Epithelial cell of esophagus (primary cell): Measurements from ENCODE around the gene CTU1.
A peak's percentile ranks its signal among the peaks of the same experiment; 100 is the strongest.

ENCODE experiments used
- DNase-seq: peaks from one replicate; pipeline ENCODE4 v3.0.0; 2010; ENCODE audit warnings: low read depth
- H3K4me3 ChIP-seq: 2 replicates; pipeline ENCODE4 v1.5.1; 2011; ENCODE audit warnings: mild to moderate bottlenecking, low read length, control low read depth
- TF ChIP-seq, protein P1 (sequence below): IDR thresholded peaks from 2 replicates; pipeline ENCODE4 v1.5.1; 2011; ENCODE audit warnings: low read depth, mild to moderate bottlenecking, low read length, control low read depth, inconsistent platforms; ENCODE audit not compliant: insufficient read depth; ENCODE audit errors: missing control alignments

Gene CTU1

DNA sequence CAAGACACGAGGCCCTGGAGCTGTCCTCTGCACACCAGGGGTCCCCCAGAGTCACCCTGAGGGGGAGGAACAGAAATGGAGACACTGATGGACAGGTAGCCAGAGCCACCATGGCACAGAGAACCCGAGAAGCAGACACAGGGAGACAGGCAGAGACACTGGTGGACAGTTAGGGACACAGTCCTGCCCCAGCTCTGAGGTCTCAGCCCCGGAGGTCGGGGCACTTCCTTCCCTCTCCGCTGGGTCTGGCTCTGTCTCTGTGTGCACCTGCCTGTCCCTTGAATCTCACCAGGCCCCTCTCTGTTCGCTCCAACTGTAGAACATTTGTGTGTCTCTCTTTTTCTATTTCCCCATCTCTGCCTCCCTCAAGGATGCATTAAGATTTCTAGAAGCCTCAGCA lies 30.1 kb downstream of the CTU1 start:
- DNase-seq: no peak
- TF ChIP-seq, protein P1, sequence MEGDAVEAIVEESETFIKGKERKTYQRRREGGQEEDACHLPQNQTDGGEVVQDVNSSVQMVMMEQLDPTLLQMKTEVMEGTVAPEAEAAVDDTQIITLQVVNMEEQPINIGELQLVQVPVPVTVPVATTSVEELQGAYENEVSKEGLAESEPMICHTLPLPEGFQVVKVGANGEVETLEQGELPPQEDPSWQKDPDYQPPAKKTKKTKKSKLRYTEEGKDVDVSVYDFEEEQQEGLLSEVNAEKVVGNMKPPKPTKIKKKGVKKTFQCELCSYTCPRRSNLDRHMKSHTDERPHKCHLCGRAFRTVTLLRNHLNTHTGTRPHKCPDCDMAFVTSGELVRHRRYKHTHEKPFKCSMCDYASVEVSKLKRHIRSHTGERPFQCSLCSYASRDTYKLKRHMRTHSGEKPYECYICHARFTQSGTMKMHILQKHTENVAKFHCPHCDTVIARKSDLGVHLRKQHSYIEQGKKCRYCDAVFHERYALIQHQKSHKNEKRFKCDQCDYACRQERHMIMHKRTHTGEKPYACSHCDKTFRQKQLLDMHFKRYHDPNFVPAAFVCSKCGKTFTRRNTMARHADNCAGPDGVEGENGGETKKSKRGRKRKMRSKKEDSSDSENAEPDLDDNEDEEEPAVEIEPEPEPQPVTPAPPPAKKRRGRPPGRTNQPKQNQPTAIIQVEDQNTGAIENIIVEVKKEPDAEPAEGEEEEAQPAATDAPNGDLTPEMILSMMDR: no peak

DNA sequence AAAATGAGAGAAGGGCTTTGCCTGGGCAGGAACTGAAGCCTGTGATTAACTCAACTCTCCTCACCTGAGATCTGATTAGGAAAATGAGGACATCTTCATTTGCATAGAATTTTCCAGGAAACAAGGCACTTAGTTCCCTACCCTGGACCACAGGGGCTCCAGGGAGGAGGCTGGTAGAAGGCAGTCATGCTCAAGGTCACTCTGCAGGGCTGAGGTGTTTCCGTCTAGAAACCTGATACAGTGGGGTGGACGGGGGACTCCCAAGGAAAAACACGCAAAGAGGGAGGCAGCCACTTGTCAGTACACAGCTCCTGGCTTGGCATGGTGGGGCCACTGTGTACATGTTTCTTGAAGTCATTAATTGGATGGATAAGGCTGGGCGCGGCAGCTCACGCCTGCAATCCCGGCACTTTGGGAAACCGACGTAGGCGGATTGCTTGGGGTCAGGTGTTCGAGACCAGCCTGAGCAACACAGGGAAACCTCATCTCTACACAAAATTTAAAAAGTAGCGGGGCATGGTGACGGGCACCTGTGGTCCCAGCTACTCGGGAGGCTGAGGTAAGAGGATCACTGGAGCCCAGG lies 31.5 kb downstream of the CTU1 start:
- no peak for DNase-seq
- H3K4me3 ChIP-seq: no peak overlapping the region
- TF ChIP-seq, protein P1: no peak

More for the DNA sequence above, 30.1 kb downstream of the CTU1 start:
- no peak overlapping the region for H3K4me3 ChIP-seq

DNA sequence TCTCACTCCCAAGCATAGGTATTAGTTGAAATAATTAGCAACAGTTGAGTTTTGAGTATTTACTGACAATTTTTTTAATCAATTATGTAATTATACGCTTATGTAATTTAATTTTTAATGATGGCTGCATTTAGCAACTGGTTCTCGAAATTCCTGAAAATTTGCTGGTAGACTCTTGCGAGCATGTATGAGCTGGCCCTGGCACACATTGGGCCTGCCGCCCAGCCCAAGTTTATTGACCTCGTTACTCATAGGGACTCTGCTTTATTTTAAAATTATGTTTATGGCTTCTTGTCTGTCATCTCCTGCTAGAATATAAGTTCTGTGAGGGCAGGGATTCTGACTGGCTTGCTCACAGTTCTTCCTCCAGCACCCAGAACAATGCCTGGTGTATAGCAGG lies 32.2 kb downstream of the CTU1 start:
- TF ChIP-seq, protein P1: no peak
- H3K4me3 ChIP-seq: no peak overlapping the region
- DNase-seq: peak; percentile 5

DNA sequence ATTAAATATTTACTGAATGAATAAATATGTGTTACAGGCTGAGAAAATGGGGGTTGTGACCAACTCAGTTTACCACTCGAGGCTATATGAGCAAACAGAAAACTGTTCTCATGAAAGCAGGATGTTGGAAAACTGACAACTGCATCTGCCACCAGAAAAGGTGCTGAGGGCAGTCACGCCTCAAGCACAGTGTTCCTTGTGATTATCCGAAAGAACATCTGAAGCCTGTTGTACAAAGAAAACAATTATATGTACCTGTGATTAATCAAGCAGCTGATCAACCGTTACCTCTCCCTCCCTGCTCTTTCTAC lies 37.2 kb downstream of the CTU1 start:
- TF ChIP-seq, protein P1: no peak
- DNase-seq: no peak
- no peak overlapping the region for H3K4me3 ChIP-seq

DNA sequence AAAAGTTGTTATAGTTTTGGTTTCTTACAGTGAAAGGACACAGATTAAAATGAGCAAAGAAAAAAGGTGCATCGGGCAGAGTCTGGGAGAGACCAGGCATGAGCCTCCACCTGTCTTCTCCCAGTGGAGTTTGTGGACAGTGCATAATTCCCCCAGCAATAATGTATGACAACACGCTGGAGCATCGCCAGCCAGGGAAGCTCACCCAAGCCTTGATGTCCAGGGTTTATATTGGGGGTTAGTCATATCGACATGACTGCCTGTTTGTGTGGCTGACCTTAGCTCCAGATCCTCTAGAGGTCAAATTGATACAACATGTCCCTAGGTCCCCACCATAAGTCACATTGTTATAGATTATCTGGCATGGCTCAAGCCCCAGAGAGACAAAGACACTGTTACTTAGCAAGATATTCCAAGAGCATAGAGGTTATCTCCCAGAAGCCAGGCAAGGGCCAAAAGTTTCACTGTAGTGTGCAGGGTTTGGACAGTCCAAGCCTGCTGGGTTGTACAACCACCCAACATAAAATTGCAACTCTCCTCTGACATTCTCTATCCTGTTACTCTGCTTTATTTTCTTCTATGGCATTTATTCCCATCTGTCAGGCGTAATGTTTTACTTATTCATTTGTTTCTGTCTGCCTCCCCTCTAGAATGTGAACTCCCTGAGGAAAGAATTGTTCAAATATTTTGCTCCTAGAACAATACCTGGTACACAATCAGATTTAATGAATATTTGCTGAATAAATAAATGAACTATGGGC lies 37.7 kb downstream of the CTU1 start:
- H3K4me3 ChIP-seq: no peak overlapping the region
- TF ChIP-seq, protein P1: no peak
- no peak for DNase-seq

DNA sequence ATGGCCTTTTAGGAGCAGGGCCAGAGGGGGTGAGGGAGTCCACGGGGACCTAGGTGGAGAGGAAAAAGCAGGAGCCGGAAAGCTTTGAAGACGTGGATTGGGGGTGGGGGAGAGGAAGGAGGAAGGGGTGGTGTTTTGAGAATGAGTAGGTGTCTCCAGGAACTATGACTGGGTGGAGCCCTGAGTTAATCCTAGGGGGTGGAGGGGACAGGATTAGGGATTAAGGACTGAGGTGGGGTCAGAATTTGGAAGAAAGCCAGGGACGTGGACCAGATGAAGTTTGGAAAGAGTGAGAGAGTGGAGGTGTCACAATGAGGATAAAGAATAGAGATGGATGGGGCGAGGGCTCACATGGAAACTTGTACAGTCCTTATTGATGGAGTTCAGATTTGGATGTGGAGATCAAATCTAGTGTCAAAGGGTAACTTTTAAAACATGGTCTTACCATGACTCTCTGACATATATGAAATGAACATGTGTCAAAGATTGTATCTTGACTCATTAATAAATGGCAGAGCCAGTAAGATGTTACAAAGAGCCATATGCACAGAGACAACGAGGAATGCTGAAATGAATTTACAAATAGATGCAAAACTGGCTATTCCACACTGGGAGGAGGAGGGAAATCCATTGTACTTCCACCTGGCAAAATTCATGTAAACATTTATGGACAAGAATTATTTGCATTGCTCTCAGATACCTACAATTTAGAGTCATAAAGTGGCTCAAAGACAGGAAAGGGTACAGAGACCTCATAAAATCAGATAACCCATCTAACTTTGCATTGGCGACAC lies 41.6 kb downstream of the CTU1 start:
- DNase-seq: no peak
- no peak overlapping the region for H3K4me3 ChIP-seq
- TF ChIP-seq, protein P1: no peak
